Skeletal muscle tissue (tissue), 4 donors: Measurements from ENCODE around the gene SMIM27. TPM values are rescaled to one million over a fixed set of nuclear protein-coding genes. Genes with fewer than 3 reads are reported as not detected.
"Not testable (repeated sequence)": the region's sequence is repeated elsewhere in the genome, so short reads cannot be mapped to it uniquely, and the experiment has no call there.

ENCODE experiments used
- H3K27ac ChIP-seq: one replicate; pipeline ENCODE4 v1.7.0; 2013; ENCODE audit warnings: mild to moderate bottlenecking, low read depth, low read length, inconsistent platforms
- H3K27me3 ChIP-seq, 3 donors: one replicate each; pipeline ENCODE4 v1.7.0; 2013; ENCODE audit warnings: low read length in 3 of 3; ENCODE audit not compliant: control insufficient read depth in 3 of 3, insufficient read depth in 3 of 3
- H3K36me3 ChIP-seq, 3 donors: one replicate each; pipeline ENCODE4 v1.7.0; 2013; ENCODE audit warnings: low read length in 3 of 3; ENCODE audit not compliant: control insufficient read depth in 3 of 3, insufficient read depth in 3 of 3
- H3K4me1 ChIP-seq, 3 donors: one replicate each; pipeline ENCODE4 v1.7.0; 2013; ENCODE audit warnings: low read length in 3 of 3, mild to moderate bottlenecking in 3 of 3; ENCODE audit not compliant: control insufficient read depth in 3 of 3, insufficient read depth in 3 of 3
- H3K4me3 ChIP-seq, 3 donors: one replicate each; pipeline ENCODE4 v1.7.0; 2013; ENCODE audit warnings: low read length in 3 of 3
- H3K9ac ChIP-seq, 3 donors: one replicate each; pipeline ENCODE4 v1.7.0; 2013; ENCODE audit warnings: low read length in 3 of 3, mild to moderate bottlenecking in 3 of 3, moderate library complexity in 2 of 3, low read depth in 1 of 3
- H3K9me3 ChIP-seq, 3 donors: one replicate each; pipeline ENCODE4 v1.7.0; 2013; ENCODE audit warnings: low read length in 3 of 3; ENCODE audit not compliant: control insufficient read depth in 3 of 3
- total RNA-seq: library from RNA; depleted of rRNA; stranded (reverse); fragments of >200 nt; gene quantifications from one replicate; pipeline ENCODE4 v1.2.3, GENCODE V29; 2014
- donor health status: Osteomylitis.

SMIM27 gene
- total RNA-seq, 1 donor from 2014 or later, result 3.1 TPM

DNA sequence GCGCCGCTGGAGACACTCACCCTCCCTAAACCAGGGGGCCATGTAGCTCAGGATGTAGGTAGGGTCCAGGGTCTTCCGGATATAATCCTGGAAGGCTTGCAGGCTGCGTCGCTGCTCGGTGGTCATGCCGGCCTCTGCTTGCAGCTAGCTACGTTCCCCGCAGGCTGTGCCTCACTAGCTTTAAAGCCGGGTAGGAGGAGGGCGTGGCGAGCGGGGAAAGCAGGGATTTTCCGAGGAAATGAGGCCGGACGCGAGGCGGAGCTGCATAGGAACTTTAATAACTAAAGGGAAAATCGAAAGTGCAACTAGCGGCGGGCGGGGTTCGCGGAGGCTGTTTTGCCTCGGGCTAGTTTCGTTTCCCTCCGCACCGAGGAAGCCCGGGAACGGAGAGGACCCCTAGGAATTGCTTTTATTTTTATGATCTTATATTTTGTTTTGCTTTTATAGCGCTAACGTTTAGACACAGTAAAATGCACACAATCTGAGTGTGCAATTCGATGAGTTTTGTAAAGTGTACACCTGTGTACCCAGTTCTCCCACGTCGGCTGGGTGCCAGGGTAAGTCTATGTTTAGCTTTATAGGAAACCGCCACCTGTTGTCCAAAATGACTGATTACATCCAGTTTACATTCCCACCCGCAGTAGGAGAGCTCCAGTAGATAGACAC is 26.0 kb upstream of the SMIM27 start, which contains the start of gene RIGI:
Gene RIGI, minus strand, starts transcription at position 156 of the 666 bp plus-strand sequence. Its CDS starts 30 bp downstream, at position 126.
- Histone ChIP-seq H3K9ac (peak within 1 kb of the TSS; percentile 80 to 92 (median 84)), H3K27ac (peak within 1 kb of the TSS; percentile 77), H3K4me1 (peaks cover 19 to 28% (median 28%) of the 10 kb centered on the region in 3 donors), H3K9me3 (no peaks in the 10 kb centered on the region), H3K4me3 (peak within 1 kb of the TSS; percentile 91 to 98 (median 95)), H3K36me3 (no peaks in the 10 kb centered on the region), H3K27me3 (no peaks in the 10 kb centered on the region)

DNA sequence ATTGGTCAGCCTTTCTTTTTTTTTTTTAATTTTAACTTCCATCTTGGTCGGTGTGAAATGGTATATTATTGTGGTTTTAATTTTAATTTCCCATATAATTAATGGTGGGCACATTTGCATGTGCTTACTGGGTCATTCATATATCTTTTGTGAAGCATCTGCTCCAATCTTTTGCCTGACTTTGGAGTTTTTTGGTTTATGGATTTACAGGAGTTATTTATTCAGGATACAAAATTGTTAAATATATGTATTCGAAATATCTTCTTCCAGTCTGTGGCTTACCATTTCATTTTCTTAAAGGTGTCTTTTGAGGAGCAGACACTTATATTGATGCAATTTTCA is 25.4 kb upstream of the SMIM27 start:
- H3K9ac ChIP-seq, result peak overlapping the region; percentile 80 to 92 (median 84)
- no peaks in the 10 kb centered on the region for H3K27me3 ChIP-seq
- peak overlapping the region; percentile 91 to 98 (median 95) for H3K4me3 ChIP-seq
- peak overlapping the region; percentile 77 for H3K27ac ChIP-seq
- H3K9me3 ChIP-seq, result no peaks in the 10 kb centered on the region
- peaks cover 19 to 28% (median 28%) of the 10 kb centered on the region in 3 donors for H3K4me1 ChIP-seq
- no peaks in the 10 kb centered on the region for H3K36me3 ChIP-seq

DNA sequence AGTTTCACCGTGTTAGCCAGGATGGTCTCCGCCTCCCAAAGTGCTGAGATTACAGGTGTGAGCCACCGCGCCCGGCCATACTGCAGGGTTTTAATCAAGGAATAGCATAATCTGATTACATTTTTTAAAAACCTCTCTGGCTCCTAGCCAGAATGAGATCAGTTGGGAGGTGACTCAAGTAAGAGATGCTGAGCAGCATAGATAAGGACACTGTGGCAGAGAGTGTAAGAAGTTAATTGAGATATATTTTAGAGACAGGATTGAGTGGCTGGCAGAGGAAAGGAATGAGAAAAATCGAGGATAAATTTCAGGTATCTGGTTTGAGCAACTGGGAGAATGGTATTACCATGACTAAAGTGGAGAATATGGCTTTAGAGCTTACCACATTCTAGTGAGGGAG is 18.8 kb upstream of the SMIM27 start:
- Histone ChIP-seq H3K9me3 (no peaks in the 10 kb centered on the region), H3K4me1 (no peaks in the 10 kb centered on the region), H3K27me3 (no peaks in the 10 kb centered on the region), H3K9ac (no peak overlapping the region), H3K27ac (no peak overlapping the region), H3K36me3 (no peaks in the 10 kb centered on the region), H3K4me3 (no peak overlapping the region)

DNA sequence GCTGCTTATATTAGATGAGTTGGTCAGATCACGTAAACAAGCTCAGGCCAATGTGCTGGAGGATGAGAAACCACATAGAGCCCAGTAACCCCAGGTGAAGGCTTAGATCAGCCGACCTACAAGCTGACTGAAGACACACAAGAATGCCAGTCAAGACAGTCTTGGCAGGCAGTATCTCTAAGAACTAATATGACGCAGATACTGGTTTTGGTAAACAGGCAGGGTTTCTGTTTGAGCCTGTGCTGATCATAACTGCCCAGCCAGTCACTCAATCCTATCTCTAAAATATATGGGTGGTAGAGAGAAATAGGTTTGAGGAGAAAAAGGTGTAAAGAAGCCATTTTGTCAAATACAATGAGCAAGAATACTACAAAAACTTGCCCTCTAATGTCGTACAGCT is 18.3 kb upstream of the SMIM27 start:
- H3K27me3 ChIP-seq, result no peaks in the 10 kb centered on the region
- no peak overlapping the region for H3K4me3 ChIP-seq
- no peaks in the 10 kb centered on the region for H3K36me3 ChIP-seq
- H3K27ac ChIP-seq, result no peak overlapping the region
- no peaks in the 10 kb centered on the region for H3K4me1 ChIP-seq
- no peaks in the 10 kb centered on the region for H3K9me3 ChIP-seq
- H3K9ac ChIP-seq, result no peak overlapping the region

DNA sequence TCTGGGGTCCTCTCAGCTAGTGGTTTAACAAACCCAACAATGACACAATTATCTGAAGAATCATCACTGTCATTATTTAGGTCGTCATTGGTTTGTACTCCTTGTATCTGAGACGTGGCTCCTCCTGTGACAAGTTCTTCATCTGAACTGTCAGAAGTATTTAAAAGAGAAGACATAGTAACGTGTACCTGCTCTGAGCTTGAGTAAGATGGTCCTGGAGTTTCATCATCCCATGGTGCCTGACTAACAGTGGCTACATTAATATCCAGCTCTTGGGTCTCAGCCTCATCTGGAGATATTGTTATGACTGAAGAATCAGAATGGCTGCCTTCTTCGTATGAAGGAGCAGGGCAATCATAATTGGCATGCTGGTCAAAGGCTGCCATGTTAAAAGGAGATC is 9.1 kb upstream of the SMIM27 start:
- Histone ChIP-seq H3K27me3 (no peaks in the 10 kb centered on the region), H3K9me3 (no peaks in the 10 kb centered on the region), H3K4me3 (no peak overlapping the region), H3K27ac (no peak overlapping the region), H3K9ac (no peak overlapping the region), H3K4me1 (no peaks in the 10 kb centered on the region), H3K36me3 (peaks cover 9 to 31% (median 25%) of the 10 kb centered on the region in 3 donors)

DNA sequence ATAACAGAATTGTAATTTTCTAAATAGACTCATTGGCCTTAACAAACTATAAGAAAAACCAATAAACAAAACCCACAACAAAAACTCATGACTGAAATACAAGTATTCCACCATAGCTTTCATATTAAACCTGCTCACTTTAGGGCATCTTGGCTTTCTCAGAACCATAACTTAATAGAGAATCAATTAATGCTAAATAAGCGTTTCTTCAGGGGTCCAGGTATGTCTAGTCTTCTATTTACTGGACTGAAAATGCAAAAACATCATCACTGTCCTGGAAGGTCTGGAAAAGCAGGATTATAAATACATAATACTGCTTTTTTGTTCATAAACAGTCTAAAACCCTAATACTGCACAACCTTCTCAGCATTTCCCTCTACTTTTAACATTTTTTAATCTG is 6.2 kb upstream of the SMIM27 start:
- no peaks in the 10 kb centered on the region for H3K9me3 ChIP-seq
- peaks cover 9 to 31% (median 25%) of the 10 kb centered on the region in 3 donors for H3K36me3 ChIP-seq
- H3K4me1 ChIP-seq, result peaks cover 5 to 8% (median 8%) of the 10 kb centered on the region in 3 donors
- H3K4me3 ChIP-seq, result no peak overlapping the region
- no peak overlapping the region for H3K27ac ChIP-seq
- H3K9ac ChIP-seq, result no peak overlapping the region
- no peaks in the 10 kb centered on the region for H3K27me3 ChIP-seq

DNA sequence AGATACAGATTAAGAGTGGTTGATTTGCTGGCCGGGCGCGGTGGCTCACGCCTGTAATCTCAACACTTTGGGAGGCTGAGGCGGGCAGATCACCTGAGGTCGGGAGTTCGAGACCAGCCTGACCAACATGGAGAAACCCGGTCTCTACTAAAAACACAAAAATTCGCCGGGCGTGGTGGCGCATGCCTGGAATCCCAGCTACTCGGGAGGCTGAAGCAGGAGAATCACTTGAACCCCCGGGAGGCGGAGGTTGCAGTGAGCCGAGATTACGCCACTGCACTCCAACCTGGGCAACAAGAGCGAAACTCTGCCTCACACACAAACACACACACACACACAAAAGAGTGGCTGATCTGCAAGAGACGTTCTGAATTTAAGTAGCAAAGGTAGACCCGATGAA is 3.9 kb upstream of the SMIM27 start:
- not testable (repeated sequence) for H3K9me3 ChIP-seq, H3K27ac ChIP-seq

GRCh38 chr9:32550150-32550561 is 2.0 kb upstream of the SMIM27 start:
- no peaks in the 10 kb centered on the region for H3K9me3 ChIP-seq
- peak overlapping the region; percentile 90 to 96 (median 92) for H3K4me3 ChIP-seq
- H3K36me3 ChIP-seq, result peaks cover 0 to 2% (median 0%) of the 10 kb centered on the region in 3 donors
- peak overlapping the region; percentile 91 to 92 (median 92) for H3K9ac ChIP-seq
- peaks cover 10 to 19% (median 15%) of the 10 kb centered on the region in 3 donors for H3K4me1 ChIP-seq
- H3K27ac ChIP-seq, result peak overlapping the region; percentile 91
- no peaks in the 10 kb centered on the region for H3K27me3 ChIP-seq

More for the DNA sequence above, 3.9 kb upstream of the SMIM27 start:
- not testable (repeated sequence) for H3K27me3 ChIP-seq, H3K9ac ChIP-seq, H3K4me3 ChIP-seq
- H3K4me1 ChIP-seq, result peaks cover 10 to 15% (median 13%) of the 10 kb centered on the region in 3 donors
- H3K36me3 ChIP-seq, result peaks cover 6 to 11% (median 7%) of the 10 kb centered on the region in 3 donors

DNA sequence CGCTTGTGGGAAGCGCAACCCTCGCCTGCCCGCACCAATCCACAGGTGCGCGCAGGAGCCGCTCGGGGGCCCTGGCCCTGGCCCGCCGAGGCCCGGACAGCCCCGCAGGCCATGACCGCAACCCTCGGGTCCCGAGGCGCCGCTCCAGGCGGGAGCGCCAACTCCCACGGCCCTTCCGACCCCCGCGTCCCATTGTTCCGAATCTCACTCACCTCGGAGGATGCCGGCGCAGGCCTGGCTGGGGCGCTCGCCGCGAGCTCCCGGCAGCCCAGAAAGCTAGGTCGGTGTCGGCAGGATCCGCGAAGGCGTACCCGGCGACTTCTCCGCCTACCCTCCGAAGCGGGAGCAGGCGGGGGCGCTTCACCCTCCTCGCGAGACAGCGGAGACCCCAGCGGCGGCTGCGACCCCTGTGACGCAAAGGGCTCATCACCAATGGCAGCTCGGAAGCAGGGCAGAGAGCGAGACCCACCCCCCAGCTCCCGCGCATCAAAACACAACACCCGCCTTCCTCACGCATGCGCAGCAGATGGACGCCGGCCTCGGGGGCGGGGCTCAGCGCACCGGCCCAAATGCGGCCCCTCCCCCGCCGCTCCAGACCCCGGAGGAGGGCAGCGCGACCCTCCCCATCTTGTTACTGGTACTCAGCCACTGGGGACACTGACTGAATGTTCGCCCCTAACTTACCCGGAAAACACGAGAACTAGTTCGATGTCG is 1.4 kb upstream of the SMIM27 start:
- peaks cover 0 to 2% (median 0%) of the 10 kb centered on the region in 3 donors for H3K36me3 ChIP-seq
- H3K27me3 ChIP-seq, result no peaks in the 10 kb centered on the region
- H3K4me3 ChIP-seq, result peak overlapping the region; percentile 90 to 96 (median 92)
- H3K4me1 ChIP-seq, result peaks cover 10 to 19% (median 15%) of the 10 kb centered on the region in 3 donors
- H3K9ac ChIP-seq, result peak overlapping the region; percentile 91 to 92 (median 92)
- H3K27ac ChIP-seq, result peak overlapping the region; percentile 91
- H3K9me3 ChIP-seq, result no peaks in the 10 kb centered on the region
